HG03066 (cell line): ENCODE data around the gene TCF3.
"Not testable (repeated sequence)": the region's sequence is repeated elsewhere in the genome, so short reads cannot be mapped to it uniquely, and the experiment has no call there.

Source experiments
- ATAC-seq: cut with Tn5 transposase; IDR thresholded peaks from one replicate; pipeline ENCODE4 v1.9.1; 2021; ENCODE audit warnings: low read depth; ENCODE audit not compliant: unreplicated experiment

Gene TCF3

DNA sequence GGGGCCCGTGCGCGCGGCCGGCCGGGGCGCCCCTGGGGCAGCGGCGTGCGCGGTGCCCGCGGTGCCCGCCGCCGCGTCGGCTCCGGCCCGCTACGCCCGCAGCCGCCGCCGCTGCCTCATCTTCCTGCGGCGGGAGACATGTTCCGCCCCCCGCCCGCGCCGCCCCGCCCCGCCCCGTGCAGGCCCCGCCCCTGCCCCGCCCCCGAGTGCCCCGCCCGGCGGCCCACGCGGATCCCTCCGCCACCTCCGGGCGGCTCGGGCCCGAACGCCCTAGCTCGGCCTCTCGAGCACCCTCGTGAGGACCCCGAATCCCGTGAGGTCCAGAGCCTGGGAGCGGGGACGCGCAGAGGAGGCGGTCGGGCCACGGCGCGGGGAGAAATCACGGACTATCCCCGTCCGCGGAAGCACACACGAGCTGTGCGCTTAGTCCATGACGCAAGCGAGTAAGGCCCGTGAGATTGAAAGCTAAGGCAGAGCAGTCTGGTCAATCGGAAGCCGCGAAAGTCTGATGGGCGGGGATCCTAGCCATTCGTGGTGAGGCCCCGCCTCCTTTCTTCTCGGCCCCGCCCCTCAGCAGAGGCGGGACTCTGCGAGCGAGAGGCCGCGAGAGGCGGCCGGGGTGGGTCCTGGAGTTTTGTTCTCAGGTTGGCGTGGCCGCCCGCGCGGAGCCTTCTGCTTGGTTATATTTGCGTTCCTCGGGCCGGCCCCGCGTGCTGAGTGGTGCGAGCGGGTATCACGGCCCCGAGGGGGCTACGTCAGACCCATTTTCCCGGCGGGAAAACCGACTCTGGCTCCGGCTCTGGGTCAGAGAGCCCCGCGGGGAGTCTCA, at the start of gene TCF3:
TSS of gene TCF3 (minus strand) at position 145 of the 829 bp plus-strand sequence. CDS start 2,367 bp downstream, outside the sequence.
- peak; percentile 62 for ATAC-seq

- no peak for ATAC-seq
Measured at GRCh38 chr19:1700733-1701663, 48.6 kb upstream of the TCF3 start.

- no peak for ATAC-seq
Measured at GRCh38 chr19:1699998-1700732, 47.8 kb upstream of the TCF3 start.

GRCh38 chr19:1699386-1699785, 47.0 kb upstream of the TCF3 start:
- ATAC-seq: no peak

DNA sequence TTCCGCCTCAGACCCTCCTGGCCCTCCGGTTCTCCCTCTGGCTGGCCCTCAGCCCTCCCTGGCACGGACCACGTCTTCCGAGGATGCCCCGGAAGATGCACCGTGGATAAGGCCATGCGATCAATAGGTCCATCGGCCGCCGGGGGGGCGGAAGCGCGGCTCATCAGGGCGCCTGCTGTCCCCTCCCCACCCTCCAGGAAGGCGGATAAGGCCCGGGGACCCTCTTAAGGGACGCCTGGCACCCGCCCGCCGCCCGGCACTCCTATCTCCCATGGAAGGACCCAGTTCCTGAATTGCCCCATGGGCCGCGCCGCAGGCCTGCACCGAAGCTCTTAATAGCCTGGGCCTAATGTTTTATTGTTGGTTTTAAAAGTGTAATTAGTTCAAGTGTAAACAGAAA, 46.2 kb upstream of the TCF3 start:
- ATAC-seq: no peak

GRCh38 chr19:1695481-1695880, 43.1 kb upstream of the TCF3 start:
- not testable (repeated sequence) for ATAC-seq

- ATAC-seq: no peak
Measured at GRCh38 chr19:1691589-1692290, 39.3 kb upstream of the TCF3 start.

- no peak for ATAC-seq
Measured at GRCh38 chr19:1690699-1691307, 38.4 kb upstream of the TCF3 start.

DNA sequence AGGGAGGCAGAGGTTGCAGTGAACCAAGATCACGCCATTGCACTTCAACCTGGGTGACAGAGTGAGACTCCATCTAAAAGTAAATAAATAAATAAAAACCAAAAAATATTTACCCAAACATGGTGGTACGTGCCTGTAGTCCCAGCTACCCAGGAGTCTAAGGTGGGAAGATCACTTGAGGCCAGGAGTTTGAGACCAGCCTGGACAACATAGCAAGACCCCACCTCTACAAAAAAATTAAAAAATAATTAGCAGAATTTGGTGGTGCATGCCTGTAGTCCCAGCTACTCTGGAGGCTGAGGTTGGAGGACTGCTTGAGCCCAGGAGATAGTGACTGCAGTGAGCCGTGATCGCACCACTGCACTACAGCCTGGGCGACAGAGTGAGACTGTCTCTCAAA, 33.4 kb upstream of the TCF3 start:
- not testable (repeated sequence) for ATAC-seq

- no peak for ATAC-seq
Measured at GRCh38 chr19:1685046-1685445, 32.6 kb upstream of the TCF3 start.

- no peak for ATAC-seq
Measured at GRCh38 chr19:1684573-1684912, 32.1 kb upstream of the TCF3 start.

- ATAC-seq: no peak
Measured at GRCh38 chr19:1683869-1684572, 31.6 kb upstream of the TCF3 start.

- ATAC-seq: no peak
Measured at GRCh38 chr19:1680976-1681375, 28.6 kb upstream of the TCF3 start.

GRCh38 chr19:1678073-1678472, 25.7 kb upstream of the TCF3 start:
- no peak for ATAC-seq

- ATAC-seq: no peak
Measured at GRCh38 chr19:1676351-1677266, 24.2 kb upstream of the TCF3 start.

- ATAC-seq: no peak
Measured at GRCh38 chr19:1675633-1676350, 23.4 kb upstream of the TCF3 start.

GRCh38 chr19:1674293-1674679, 21.9 kb upstream of the TCF3 start:
- no peak for ATAC-seq
